Stimulated activated CD8-positive, alpha-beta memory T cell treated with anti-CD3 and anti-CD28 coated beads, Interleukin-15, amount 100 ng/mL, for 24 hours (primary cell): Measurements from ENCODE around the gene AQP10.
"Not testable (repeated sequence)": the region's sequence is repeated elsewhere in the genome, so short reads cannot be mapped to it uniquely, and the experiment has no call there.

ENCODE experiments used
- DNase-seq: peaks from one replicate; pipeline ENCODE4 v3.0.0-alpha.2; 2020; ENCODE audit warnings: low read depth

Gene AQP10

GRCh38 chr1:154344977-154345837 lies 24.3 kb downstream of the AQP10 start:
- DNase-seq, result peak; percentile 45

- no peak for DNase-seq
These were observed 25.5 kb downstream of the AQP10 start for GRCh38 chr1:154346276-154346917.

- DNase-seq, result no peak
These were observed 27.1 kb downstream of the AQP10 start for GRCh38 chr1:154347961-154348360.

- no peak for DNase-seq
These were observed 27.7 kb downstream of the AQP10 start for GRCh38 chr1:154348429-154349076.

GRCh38 chr1:154349121-154349520 lies 28.2 kb downstream of the AQP10 start:
- DNase-seq, result no peak

GRCh38 chr1:154350383-154350782 lies 29.5 kb downstream of the AQP10 start:
- DNase-seq, result no peak

- no peak for DNase-seq
These were observed 30.6 kb downstream of the AQP10 start for GRCh38 chr1:154351363-154352068.

GRCh38 chr1:154352245-154352580 lies 31.3 kb downstream of the AQP10 start:
- no peak for DNase-seq

GRCh38 chr1:154352581-154353459 lies 31.9 kb downstream of the AQP10 start:
- no peak for DNase-seq

- no peak for DNase-seq
These were observed 32.6 kb downstream of the AQP10 start for GRCh38 chr1:154353460-154353904.

- no peak for DNase-seq
These were observed 33.1 kb downstream of the AQP10 start for GRCh38 chr1:154353966-154354365.

- DNase-seq, result no peak
These were observed 37.6 kb downstream of the AQP10 start for GRCh38 chr1:154358519-154358918.

GRCh38 chr1:154360288-154360687 lies 39.4 kb downstream of the AQP10 start:
- no peak for DNase-seq

- DNase-seq, result not testable (repeated sequence)
These were observed 40.0 kb downstream of the AQP10 start for GRCh38 chr1:154360881-154361280.

GRCh38 chr1:154361357-154361756 lies 40.5 kb downstream of the AQP10 start:
- no peak for DNase-seq

GRCh38 chr1:154371436-154371835 lies 50.5 kb downstream of the AQP10 start:
- no peak for DNase-seq

- not testable (repeated sequence) for DNase-seq
These were observed 53.0 kb downstream of the AQP10 start for GRCh38 chr1:154373777-154374357.
